Right lobe of liver (tissue), 6 donors: Measurements from ENCODE around the gene HDLBP. TPM values are rescaled to one million over a fixed set of nuclear protein-coding genes. Genes with fewer than 3 reads are reported as not detected.
A peak's percentile ranks its signal among the peaks of the same experiment; 100 is the strongest.

ENCODE experiments used
- ATAC-seq, 4 donors: fragments of 200-7000 bp; cut with Tn5 transposase; one replicate each; pipeline ENCODE4 v1.9.1; 2020; ENCODE audit warnings: mild to moderate bottlenecking in 4 of 4, moderate library complexity in 4 of 4
- DNase-seq, 3 donors: peaks; one replicate each; pipeline ENCODE4 v3.0.0-alpha.2; 2020
- H3K27ac ChIP-seq, 3 donors: fragments of 200-600 bp; one replicate each; pipeline ENCODE4 v1.8.0; 2022
- H3K27me3 ChIP-seq, 2 donors: fragments of 200-600 bp; one replicate each; pipeline ENCODE4 v1.8.0; 2022
- H3K36me3 ChIP-seq, 4 donors: fragments of 200-600 bp; sonication (generic) in 1 of 4; one replicate each; pipeline versions ENCODE4 v1.5.1 to v1.8.0; 2017 to 2022; ENCODE audit warnings: control low read depth in 1 of 4
- H3K4me1 ChIP-seq, 4 donors: fragments of 200-600 bp; sonication (generic) in 1 of 4; one replicate each; pipeline versions ENCODE4 v1.5.1 to v1.8.0; 2017 to 2022; ENCODE audit warnings: control low read depth in 1 of 4
- H3K4me3 ChIP-seq, 3 donors: fragments of 200-600 bp; one replicate each; pipeline ENCODE4 v1.8.0; 2022
- H3K9me3 ChIP-seq, 4 donors: fragments of 200-600 bp; sonication (generic) in 1 of 4; one replicate each; pipeline versions ENCODE4 v1.5.1 to v1.8.0; 2017 to 2022; ENCODE audit warnings: control low read depth in 1 of 4
- POLR2A ChIP-seq: fragments of 450-650 bp; IDR thresholded peaks from one replicate; pipeline ENCODE4 v1.6.1; 2017; ENCODE audit warnings: antibody characterized with exemption, mild to moderate bottlenecking
- WGBS: methylation state at CpG from one replicate; pipeline ENCODE4 v1.1.6; 2018; ENCODE audit warnings: low coverage, low lambda C conversion rate; ENCODE audit not compliant: insufficient coverage; ENCODE audit errors: missing lambda C conversion rate; 5-methylcytosine and 5-hydroxymethylcytosine counted together
- intact Hi-C, 2 donors: fragments of 100-400 bp; cut with DNase I; formaldehyde crosslinking; loops; one replicate each; pipeline versions ENCODE4 v1.11.2 to v1.14.1; 2022
- total RNA-seq, 6 experiments: library from RNA; depleted of rRNA in 2 of 6; stranded (reverse); fragments of >200 nt in 2 of 6; fragmentation: NEBNext Ultra II Directional in 3 of 6; extraction: Animal tissue kit (Norgen Biotek cat#: 25700) in 3 of 6; gene quantifications; one replicate each; pipeline versions ENCODE4 v1.1.0 to v1.2.4, GENCODE V29; 2016 to 2023
- TF ChIP-seq, protein P1 (sequence below), 4 donors: fragments of 200-600 bp in 3 of 4; fragments of 450-650 bp in 1 of 4; IDR thresholded peaks; one replicate each; pipeline versions ENCODE4 v1.5.1 to v1.8.0; 2016 to 2022; ENCODE audit warnings: antibody characterized with exemption in 4 of 4, mild to moderate bottlenecking in 2 of 4
- donor health status: DM: no; HTN: yes; CAD: no.
- donor health status: DM: no; HTN: no; CAD: no.
- donor health status: DM: no; HTN: no; CAD: no.
- donor health status: DM: no; HTN: yes; CAD: no.
- donor health status: DM: no; HTN: yes; CAD: no.

The HDLBP gene
- total RNA-seq, 6 experiments from 2014 or later = 341 to 557 (median 479) TPM

DNA sequence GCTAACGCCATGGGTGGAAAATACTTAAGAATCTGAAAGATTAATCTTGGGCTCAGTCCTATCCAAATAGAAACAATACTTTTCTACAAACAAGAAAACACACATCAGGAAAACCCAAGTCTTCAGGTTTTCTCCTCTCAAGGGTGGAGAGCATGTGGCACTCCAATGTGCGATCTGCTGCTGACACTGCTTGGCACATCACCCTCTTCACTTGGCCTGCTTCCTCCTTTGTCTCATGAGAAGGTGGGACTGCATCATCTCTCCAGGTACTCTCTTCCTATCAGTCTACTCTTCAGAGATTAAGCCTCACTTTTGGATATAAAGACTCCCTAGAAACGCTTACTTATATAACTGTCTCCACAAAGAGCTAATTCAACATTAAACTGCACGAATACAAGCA lies 26.4 kb downstream of the HDLBP start:
- no peaks in the 10 kb centered on the region for H3K9me3 ChIP-seq
- intact Hi-C loops = no loop called here
- ATAC-seq (no peak), DNase-seq (no peak)
- H3K4me3 ChIP-seq = no peak overlapping the region
- H3K27me3 ChIP-seq = no peaks in the 10 kb centered on the region
- peaks cover 0 to 34% (median 5%) of the 10 kb centered on the region in 4 donors for H3K4me1 ChIP-seq
- TF ChIP-seq, protein P1, sequence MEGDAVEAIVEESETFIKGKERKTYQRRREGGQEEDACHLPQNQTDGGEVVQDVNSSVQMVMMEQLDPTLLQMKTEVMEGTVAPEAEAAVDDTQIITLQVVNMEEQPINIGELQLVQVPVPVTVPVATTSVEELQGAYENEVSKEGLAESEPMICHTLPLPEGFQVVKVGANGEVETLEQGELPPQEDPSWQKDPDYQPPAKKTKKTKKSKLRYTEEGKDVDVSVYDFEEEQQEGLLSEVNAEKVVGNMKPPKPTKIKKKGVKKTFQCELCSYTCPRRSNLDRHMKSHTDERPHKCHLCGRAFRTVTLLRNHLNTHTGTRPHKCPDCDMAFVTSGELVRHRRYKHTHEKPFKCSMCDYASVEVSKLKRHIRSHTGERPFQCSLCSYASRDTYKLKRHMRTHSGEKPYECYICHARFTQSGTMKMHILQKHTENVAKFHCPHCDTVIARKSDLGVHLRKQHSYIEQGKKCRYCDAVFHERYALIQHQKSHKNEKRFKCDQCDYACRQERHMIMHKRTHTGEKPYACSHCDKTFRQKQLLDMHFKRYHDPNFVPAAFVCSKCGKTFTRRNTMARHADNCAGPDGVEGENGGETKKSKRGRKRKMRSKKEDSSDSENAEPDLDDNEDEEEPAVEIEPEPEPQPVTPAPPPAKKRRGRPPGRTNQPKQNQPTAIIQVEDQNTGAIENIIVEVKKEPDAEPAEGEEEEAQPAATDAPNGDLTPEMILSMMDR (IDR thresholded peaks at IDR 0.05) = no peak
- TF ChIP-seq POLR2A = no peak
- no peaks in the 10 kb centered on the region for H3K36me3 ChIP-seq
- WGBS = 78% methylated on average over 4 of the region's 4 CpGs
- H3K27ac ChIP-seq = no peak overlapping the region

DNA sequence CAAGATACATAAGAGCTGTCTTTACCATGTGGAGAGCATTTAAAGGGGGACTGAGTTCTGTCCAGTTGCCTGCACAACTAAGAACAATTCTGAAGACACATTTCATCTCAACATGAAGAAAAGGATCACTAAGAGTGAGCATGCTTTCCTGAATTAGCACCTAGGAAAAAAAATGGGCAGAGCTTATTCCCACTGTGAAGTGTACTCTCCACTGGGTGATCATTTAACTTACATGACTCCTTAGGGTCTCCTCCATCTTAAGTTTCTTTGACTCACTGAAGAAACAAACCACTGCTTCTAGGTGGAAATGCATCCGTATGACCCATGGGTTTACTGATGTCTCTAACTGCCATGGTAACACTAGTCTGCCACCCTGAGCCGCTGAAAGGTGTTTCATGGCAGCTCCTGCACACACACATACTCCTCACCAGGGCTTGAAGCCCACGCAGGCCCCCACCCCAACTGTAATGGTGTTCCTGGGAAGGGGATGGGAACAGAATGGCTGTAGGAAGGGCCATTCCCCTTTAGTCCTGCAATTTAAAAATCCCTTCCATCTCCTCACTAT lies 27.1 kb downstream of the HDLBP start:
- 95% methylated on average over 3 of the region's 3 CpGs for WGBS
- ATAC-seq (no peak), DNase-seq (no peak)
- Histone ChIP-seq H3K27me3 (no peaks in the 10 kb centered on the region), H3K36me3 (no peaks in the 10 kb centered on the region), H3K4me1 (peaks cover 0 to 29% (median 6%) of the 10 kb centered on the region in 4 donors), H3K27ac (no peak overlapping the region), H3K4me3 (no peak overlapping the region), H3K9me3 (no peaks in the 10 kb centered on the region)
- intact Hi-C loops = no loop called here
- TF ChIP-seq POLR2A = no peak
- TF ChIP-seq, protein P1 (IDR thresholded peaks at IDR 0.05) = no peak

DNA sequence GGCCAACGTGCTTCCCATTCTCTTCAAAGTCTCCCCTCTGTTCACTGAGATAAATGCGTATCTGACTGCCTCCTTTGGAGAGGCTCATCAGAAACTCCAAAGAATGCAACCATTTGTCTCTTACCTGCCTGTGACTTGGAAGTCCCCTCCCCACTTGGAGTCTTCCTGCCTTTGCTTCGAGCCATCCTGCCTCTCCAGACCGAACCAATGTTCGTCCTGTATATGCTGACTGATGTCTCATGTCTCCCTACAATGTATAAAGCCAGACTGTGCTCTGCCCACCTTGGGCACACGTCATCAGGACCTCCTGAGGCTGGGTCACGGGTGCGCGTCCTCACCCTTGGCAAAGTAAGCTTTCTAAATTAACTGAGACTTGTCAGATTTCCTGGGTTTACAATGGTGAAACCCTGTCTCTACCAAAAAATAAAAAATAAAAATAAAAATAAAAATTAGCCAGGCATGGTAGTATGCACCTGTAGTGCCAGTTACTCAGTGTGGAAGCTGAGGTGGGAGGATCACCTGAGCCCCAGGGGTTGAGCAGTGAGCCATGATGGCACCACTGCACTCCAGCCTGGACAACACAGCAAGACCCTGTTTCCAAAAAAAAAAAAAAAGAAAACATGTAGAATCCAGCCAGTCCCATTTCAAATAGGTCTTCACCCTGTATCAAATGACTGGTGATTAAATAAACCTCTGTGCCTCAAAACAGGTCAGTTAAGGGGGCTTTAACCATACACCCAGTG lies 29.0 kb downstream of the HDLBP start:
- no peaks in the 10 kb centered on the region for H3K27me3 ChIP-seq
- no peak for DNase-seq
- TF ChIP-seq POLR2A = no peak
- TF ChIP-seq, protein P1 (IDR thresholded peaks at IDR 0.05) = no peak

DNA sequence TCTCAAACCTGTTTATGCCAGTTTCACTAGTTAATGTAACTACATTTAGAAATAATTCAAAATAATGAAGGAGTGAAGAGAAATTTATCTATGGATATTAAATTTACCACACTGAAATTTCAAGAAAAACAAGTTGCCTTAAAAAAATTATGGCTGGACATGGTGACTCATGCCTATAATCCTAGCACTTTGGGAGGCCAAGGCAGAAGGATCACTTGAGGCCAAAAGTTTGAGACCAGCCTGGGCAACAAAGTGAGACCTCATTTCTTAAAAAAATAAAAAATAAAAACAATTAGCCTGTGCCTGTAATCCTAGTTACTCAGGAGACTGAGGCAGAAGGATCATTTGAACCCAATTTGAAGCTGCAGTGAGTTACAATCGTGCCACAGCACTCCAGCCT lies 29.9 kb downstream of the HDLBP start:
- H3K4me1 ChIP-seq = peaks cover 0 to 26% (median 10%) of the 10 kb centered on the region in 4 donors
- no peak overlapping the region for H3K4me3 ChIP-seq
- no peaks in the 10 kb centered on the region for H3K27me3 ChIP-seq
- intact Hi-C loops = no loop called here
- no peaks in the 10 kb centered on the region for H3K9me3 ChIP-seq
- no peak for ATAC-seq
- no peaks in the 10 kb centered on the region for H3K36me3 ChIP-seq
- WGBS = 67% methylated on average over 1 of the region's 1 CpG
- peak overlapping the region in 2 of 3 donors; percentile 27 to 74 for H3K27ac ChIP-seq
- DNase-seq = no peak
- TF ChIP-seq POLR2A = no peak
- TF ChIP-seq, protein P1 (IDR thresholded peaks at IDR 0.05) = no peak

More for the DNA sequence above, 29.0 kb downstream of the HDLBP start:
- Histone ChIP-seq H3K4me3 (no peak overlapping the region), H3K27ac (peak overlapping the region in 1 of 3 donors; percentile 74), H3K4me1 (peaks cover 0 to 26% (median 10%) of the 10 kb centered on the region in 4 donors), H3K36me3 (no peaks in the 10 kb centered on the region), H3K9me3 (no peaks in the 10 kb centered on the region)
- no peak for ATAC-seq
- intact Hi-C loops = no loop called here
- 98% methylated on average over 6 of the region's 9 CpGs for WGBS
